NT2/D1 (cell line): Measurements from ENCODE around the gene PHKB.

Experiments used
- SUZ12 ChIP-seq: IDR thresholded peaks from 2 replicates; pipeline ENCODE4 v1.6.1; 2011; ENCODE audit not compliant: insufficient read length, insufficient read depth; ENCODE audit errors: extremely low read depth
- YY1 ChIP-seq: IDR thresholded peaks from 2 replicates; pipeline ENCODE4 v1.6.1; 2011; ENCODE audit not compliant: insufficient read length, insufficient read depth
- ZNF274 ChIP-seq: IDR thresholded peaks from 2 replicates; pipeline ENCODE4 v1.6.1; 2011; ENCODE audit warnings: mild to moderate bottlenecking, low read depth, low read length

- TF ChIP-seq YY1, result no peak
- TF ChIP-seq ZNF274, result no peak
- TF ChIP-seq SUZ12, result no peak
Measured at GRCh38 chr16:47565454-47565853, 104.3 kb downstream of the PHKB start.
